Neutrophil (primary cell): Measurements from ENCODE around the gene PRSS33.
A peak's percentile ranks its signal among the peaks of the same experiment; 100 is the strongest.

Experiments used
- H3K27ac ChIP-seq: fragments of 200-600 bp; sonication (generic); 2 replicates; pipeline ENCODE4 v1.5.1; 2016; ENCODE audit warnings: mild to moderate bottlenecking, moderate library complexity
- H3K27me3 ChIP-seq: fragments of 200-600 bp; sonication (generic); 2 replicates; pipeline ENCODE4 v1.6.0; 2016; ENCODE audit warnings: mild to moderate bottlenecking
- H3K36me3 ChIP-seq: fragments of 200-600 bp; sonication (generic); 2 replicates; pipeline ENCODE4 v1.5.1; 2017
- H3K4me1 ChIP-seq, 2 experiments: fragments of 200-600 bp in 1 of 2; sonication (generic) in 1 of 2; 1 replicate in 1 of 2; 2 replicates in 1 of 2; pipeline versions ENCODE4 v1.5.1 to v1.6.1; 2013 to 2016; ENCODE audit warnings: low read depth in 1 of 2, low read length in 1 of 2, mild to moderate bottlenecking in 1 of 2, moderate library complexity in 1 of 2; ENCODE audit not compliant: control insufficient read depth in 1 of 2, insufficient read depth in 1 of 2
- H3K4me3 ChIP-seq, 2 experiments: fragments of 200-600 bp in 1 of 2; sonication (generic) in 1 of 2; 1 replicate in 1 of 2; 2 replicates in 1 of 2; pipeline ENCODE4 v1.5.1; 2013 to 2016; ENCODE audit warnings: low read depth in 1 of 2, low read length in 1 of 2, mild to moderate bottlenecking in 1 of 2, moderate library complexity in 1 of 2
- H3K9me3 ChIP-seq: fragments of 200-600 bp; sonication (generic); 2 replicates; pipeline ENCODE4 v1.5.1; 2016
- CTCF ChIP-seq: fragments of 200-600 bp; sonication (generic); IDR thresholded peaks from 2 replicates; pipeline ENCODE4 v1.5.1; 2016; ENCODE audit warnings: antibody characterized with exemption

Gene PRSS33

GRCh38 chr16:2786061-2786825 lies 1.1 kb downstream of the PRSS33 start:
- TF ChIP-seq CTCF = no peak
- H3K27me3 ChIP-seq = peaks cover 88% of the 10 kb centered on the region
- no peaks in the 10 kb centered on the region for H3K9me3 ChIP-seq

GRCh38 chr16:2785101-2785991 lies 2.0 kb downstream of the PRSS33 start:
- Histone ChIP-seq H3K27me3 (peaks cover 79% of the 10 kb centered on the region), H3K36me3 (no peaks in the 10 kb centered on the region), H3K4me1 (peaks cover 16 to 17% of the 10 kb centered on the region in 2 experiments), H3K27ac (no peak overlapping the region), H3K9me3 (no peaks in the 10 kb centered on the region), H3K4me3 (peak overlapping the region in 1 of 2 experiments; percentile 15)
- no peak for TF ChIP-seq CTCF

More at GRCh38 chr16:2786061-2786825, 1.1 kb downstream of the PRSS33 start:
- Histone ChIP-seq H3K27ac (no peak overlapping the region), H3K4me3 (no peak overlapping the region), H3K4me1 (peaks cover 16 to 17% of the 10 kb centered on the region in 2 experiments), H3K36me3 (no peaks in the 10 kb centered on the region)

GRCh38 chr16:2784358-2785100 lies 2.8 kb downstream of the PRSS33 start:
- TF ChIP-seq CTCF = no peak
- H3K27ac ChIP-seq = no peak overlapping the region
- no peaks in the 10 kb centered on the region for H3K36me3 ChIP-seq
- no peak overlapping the region for H3K4me3 ChIP-seq
- H3K4me1 ChIP-seq = peaks cover 16 to 17% of the 10 kb centered on the region in 2 experiments
- H3K9me3 ChIP-seq = no peaks in the 10 kb centered on the region
- peaks cover 71% of the 10 kb centered on the region for H3K27me3 ChIP-seq

GRCh38 chr16:2783581-2784357 lies 3.6 kb downstream of the PRSS33 start:
- no peaks in the 10 kb centered on the region for H3K36me3 ChIP-seq
- H3K4me1 ChIP-seq = peaks cover 16 to 17% of the 10 kb centered on the region in 2 experiments
- H3K27ac ChIP-seq = no peak overlapping the region
- no peak overlapping the region for H3K4me3 ChIP-seq
- H3K9me3 ChIP-seq = no peaks in the 10 kb centered on the region
- H3K27me3 ChIP-seq = peaks cover 63% of the 10 kb centered on the region
- TF ChIP-seq CTCF = no peak
